Measurements from ENCODE around the gene MDP1.

- TF ChIP-seq, protein P1, sequence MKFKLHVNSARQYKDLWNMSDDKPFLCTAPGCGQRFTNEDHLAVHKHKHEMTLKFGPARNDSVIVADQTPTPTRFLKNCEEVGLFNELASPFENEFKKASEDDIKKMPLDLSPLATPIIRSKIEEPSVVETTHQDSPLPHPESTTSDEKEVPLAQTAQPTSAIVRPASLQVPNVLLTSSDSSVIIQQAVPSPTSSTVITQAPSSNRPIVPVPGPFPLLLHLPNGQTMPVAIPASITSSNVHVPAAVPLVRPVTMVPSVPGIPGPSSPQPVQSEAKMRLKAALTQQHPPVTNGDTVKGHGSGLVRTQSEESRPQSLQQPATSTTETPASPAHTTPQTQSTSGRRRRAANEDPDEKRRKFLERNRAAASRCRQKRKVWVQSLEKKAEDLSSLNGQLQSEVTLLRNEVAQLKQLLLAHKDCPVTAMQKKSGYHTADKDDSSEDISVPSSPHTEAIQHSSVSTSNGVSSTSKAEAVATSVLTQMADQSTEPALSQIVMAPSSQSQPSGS (IDR thresholded peaks at IDR 0.05; ENCODE audit: low read length) = no peak
- TF ChIP-seq SREBF2 (IDR thresholded peaks at IDR 0.05; ENCODE audit: low read length) (no peak), ZZZ3 (IDR thresholded peaks at IDR 0.05; ENCODE audit: control insufficient read depth, insufficient read length, low read depth) (no peak), FOS (IDR thresholded peaks at IDR 0.05; ENCODE audit: borderline replicate concordance, extremely low read depth, insufficient read length) (no peak), SMC3 (IDR thresholded peaks at IDR 0.05; ENCODE audit: borderline replicate concordance, low read length) (no peak)
These were observed 33.6 kb upstream of the MDP1 start for GRCh38 chr14:24249230-24250021.

Data from GM12878 (cell line).